HFF-Myc (cell line): Measurements from ENCODE around the gene MUC6.

Experiments
- DNase-seq: peaks from one replicate; pipeline ENCODE4 v3.0.0-alpha.2; 2011; ENCODE audit warnings: low read depth; ENCODE audit errors: extremely low read depth
- H3K4me3 ChIP-seq: replicated peaks from 2 replicates; pipeline ENCODE4 v1.5.1; 2011; ENCODE audit warnings: low read depth, mild to moderate bottlenecking, control low read depth, low read length
- CTCF ChIP-seq: IDR thresholded peaks from 2 replicates; pipeline ENCODE4 v1.5.1; 2012; ENCODE audit warnings: mild to moderate bottlenecking, low read depth, low read length, control low read depth; ENCODE audit errors: missing control alignments

Gene MUC6

GRCh38 chr11:1015826-1016545 is 20.5 kb downstream of the MUC6 start:
- DNase-seq: no peak
- H3K4me3 ChIP-seq: no peak overlapping the region
- no peak for TF ChIP-seq CTCF

GRCh38 chr11:1015064-1015463 is 21.5 kb downstream of the MUC6 start:
- H3K4me3 ChIP-seq: no peak overlapping the region
- no peak for TF ChIP-seq CTCF
- no peak for DNase-seq

DNA sequence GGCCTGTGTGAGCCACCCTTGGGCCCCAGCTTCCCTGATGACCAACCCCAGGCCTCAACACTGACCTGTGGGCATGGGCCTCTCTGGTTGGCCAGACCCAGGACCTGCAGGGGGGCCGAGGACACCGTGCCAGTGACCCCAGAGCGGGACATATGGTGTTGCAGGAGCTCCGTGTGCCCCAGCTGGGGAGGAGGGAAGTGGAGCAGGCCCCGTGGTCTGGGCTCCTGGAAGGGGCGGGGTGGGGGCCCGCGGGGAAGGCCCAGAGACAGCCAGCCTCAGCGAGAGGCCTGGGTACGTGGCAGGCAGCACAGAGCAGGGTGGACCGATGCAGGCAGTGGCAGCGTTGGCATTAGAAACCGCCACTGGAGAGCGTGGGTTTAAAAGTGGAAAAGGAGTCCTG is 22.2 kb downstream of the MUC6 start:
- no peak for TF ChIP-seq CTCF
- no peak for DNase-seq
- no peak overlapping the region for H3K4me3 ChIP-seq

DNA sequence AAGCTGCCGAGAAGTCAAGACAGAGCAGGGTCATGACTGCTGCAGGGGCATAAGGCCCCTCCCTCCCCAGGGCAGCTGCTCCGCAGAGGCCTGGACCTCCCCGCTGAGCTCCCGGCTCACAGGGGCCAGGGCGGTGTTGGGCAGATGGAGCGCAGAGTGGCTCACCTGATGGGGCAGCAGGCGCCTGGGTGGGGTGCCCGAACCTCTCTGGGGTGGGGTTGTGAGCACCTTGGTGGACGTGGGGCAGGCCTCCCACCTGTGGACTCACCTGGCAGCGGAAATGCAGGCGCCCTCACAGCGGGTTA is 22.9 kb downstream of the MUC6 start:
- no peak for DNase-seq
- TF ChIP-seq CTCF: no peak
- no peak overlapping the region for H3K4me3 ChIP-seq

- no peak for TF ChIP-seq CTCF
- H3K4me3 ChIP-seq: no peak overlapping the region
- no peak for DNase-seq
These were observed 23.5 kb downstream of the MUC6 start for GRCh38 chr11:1012740-1013630.

GRCh38 chr11:1012291-1012690 is 24.2 kb downstream of the MUC6 start:
- H3K4me3 ChIP-seq: no peak overlapping the region
- no peak for TF ChIP-seq CTCF
- DNase-seq: no peak

DNA sequence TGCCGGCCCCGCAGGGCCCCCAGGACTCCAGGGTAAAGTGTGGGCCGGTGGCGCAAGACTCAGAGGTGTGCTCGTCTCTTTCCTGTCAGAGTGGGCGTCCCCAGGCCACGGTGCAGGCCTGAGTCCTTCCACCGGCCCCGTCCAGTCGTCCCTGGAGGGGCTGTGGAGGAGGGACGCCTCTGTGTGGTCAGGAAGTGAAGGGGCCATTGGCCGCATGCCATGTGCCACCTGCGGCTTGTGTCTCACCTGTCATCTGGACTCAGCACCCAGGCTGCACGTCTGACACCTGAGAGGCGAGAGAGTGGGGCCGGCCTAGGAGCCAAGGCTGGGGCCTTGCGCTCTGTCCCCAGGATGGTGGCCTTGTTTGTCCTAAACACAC is 25.2 kb downstream of the MUC6 start:
- DNase-seq: no peak
- no peak for TF ChIP-seq CTCF
- no peak overlapping the region for H3K4me3 ChIP-seq
